ENCODE results near the gene SLC9A9.
"Not testable (repeated sequence)": the region's sequence is repeated elsewhere in the genome, so short reads cannot be mapped to it uniquely, and the experiment has no call there.

The SLC9A9 gene

DNA sequence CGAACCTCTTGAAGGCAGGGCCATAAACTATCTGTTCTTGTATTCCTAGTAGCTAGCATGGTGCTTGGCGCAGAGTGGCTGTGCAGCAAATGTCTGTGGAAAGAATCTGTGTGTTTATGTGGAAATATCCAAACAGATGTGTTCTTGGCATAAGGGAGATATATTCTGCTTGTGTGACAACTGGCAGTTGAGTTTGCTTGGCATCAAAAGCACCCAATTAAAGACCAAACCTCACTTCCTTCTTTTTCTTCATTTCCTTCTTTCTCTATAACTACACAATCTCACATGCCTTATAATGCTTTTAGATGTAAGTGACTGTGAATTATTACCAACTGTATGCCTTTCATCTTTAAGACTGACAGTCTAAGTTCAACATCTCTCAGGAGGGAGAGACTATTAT lies 296.5 kb downstream of the SLC9A9 start:
- DNase-seq (ENCODE audit: low spot score): no peak

DNA sequence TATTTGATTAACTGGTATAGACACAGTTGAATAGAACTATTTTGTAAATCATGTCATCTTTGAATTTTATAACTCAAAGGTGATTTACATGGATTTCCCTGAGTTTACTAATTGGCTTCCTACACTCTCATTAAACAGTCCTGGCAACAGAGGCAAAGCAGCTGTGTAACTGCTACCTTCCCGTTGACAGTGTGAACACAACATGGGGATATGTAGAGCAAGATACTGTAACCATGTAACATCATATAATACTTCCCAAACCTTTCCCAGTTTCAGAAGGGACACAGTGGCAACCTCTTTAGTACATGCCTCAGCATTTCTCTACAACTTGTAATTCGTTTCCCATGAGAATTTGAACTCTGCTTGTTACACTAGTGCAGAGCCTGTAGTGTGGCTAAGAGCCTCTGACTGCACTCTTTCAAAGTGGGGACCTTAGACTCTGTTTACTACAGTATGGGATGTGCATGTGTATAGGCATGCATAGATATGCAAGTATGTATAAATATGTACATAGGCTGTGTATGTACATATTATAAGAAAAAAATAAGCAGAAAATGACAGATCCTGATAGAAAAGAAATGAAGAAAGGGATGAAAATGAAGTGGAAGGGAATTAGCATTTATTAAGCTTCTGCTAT lies 299.3 kb downstream of the SLC9A9 start:
- no peak for DNase-seq (ENCODE audit: low spot score)

DNA sequence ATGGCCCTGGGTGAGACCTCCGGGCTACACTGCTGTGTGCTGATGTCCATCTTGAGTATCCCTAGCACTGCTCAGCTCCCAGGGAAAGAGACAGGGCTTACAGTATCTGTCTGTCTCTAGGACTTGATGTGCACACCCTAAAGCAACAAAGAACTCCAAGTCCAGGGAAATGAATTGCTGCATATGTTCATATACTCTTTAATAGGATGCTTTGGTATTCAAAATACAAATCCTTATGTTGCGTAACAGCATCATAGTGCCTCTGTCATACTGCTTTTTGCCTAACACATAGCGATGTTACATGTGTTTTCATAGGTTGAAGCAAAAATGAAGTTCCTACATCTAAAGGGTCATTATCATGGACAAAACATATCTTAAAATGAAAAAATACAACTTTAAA lies 299.9 kb downstream of the SLC9A9 start:
- no peak for DNase-seq (ENCODE audit: low spot score)

DNA sequence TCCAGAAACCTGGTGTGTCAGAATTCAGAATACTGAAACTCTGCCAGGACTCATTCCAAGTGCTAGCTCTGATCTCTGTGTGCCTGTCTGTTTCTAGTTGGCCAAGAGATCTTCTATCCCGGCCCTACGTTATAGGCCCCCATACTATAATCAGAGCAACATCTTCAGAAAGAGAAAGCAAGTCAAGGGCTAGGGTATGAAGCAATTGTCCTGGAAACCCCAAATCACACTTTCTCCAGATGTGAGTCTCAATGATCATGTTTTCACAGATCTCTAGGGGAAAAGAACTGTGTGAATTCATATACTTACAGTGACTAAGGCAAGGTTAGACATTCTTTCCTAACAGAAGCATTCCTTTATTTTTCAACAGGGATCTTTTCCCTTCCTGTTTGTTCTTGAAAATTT lies 309.7 kb downstream of the SLC9A9 start:
- no peak for DNase-seq (ENCODE audit: low spot score)

DNA sequence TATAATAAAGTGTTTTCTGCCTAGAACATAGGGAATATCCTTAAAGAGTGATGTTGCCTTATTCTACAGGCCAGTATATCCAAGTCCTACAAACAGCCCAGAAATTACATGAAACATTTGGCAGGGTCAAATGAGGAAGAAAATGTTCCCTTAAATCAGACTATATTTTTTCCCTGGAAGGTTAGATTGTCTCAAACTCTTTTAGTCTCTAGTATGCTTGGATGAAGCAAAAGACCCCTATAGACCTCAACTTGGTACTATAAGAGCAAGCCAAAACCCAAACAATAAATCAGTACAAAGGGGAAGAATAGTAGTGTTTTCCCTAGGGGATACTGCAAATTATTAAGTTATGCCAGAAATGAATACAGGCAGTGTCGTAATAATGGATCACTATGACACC lies 310.2 kb downstream of the SLC9A9 start:
- no peak for DNase-seq (ENCODE audit: low spot score)

DNA sequence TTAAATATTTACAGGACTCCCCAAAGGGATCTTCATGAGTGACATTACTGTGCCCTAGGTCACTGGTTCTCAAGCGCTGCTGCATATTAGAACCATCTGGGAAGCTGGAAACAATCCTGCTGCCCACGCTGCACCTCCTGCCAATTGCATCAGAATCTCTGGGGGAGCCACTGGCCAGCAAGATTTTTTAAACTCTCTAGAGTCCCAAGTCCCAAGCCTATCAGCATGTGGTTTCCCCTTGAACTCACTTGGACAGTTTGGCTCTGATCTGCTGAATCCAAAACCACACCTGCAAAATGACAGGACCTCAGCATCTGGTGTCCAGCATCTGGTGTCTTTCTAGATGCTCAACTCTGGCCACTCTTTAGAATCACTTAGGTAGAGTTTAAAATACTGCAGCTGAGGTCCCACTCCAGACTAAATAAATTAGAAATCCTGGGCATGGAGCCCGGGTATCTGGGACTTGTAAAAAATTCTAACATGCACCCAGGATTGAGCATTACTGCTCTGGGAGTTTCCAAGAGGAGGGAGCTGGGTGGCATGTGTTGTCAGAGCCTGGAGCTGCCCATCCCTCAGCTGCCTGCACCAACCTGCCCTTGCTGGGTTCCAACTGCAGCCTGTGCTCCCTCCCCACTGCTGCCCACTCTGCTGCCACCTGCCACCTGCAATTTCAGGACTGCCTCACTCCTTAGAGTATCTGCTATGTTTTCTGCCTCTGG lies 311.3 kb downstream of the SLC9A9 start:
- DNase-seq (ENCODE audit: low spot score): no peak

DNA sequence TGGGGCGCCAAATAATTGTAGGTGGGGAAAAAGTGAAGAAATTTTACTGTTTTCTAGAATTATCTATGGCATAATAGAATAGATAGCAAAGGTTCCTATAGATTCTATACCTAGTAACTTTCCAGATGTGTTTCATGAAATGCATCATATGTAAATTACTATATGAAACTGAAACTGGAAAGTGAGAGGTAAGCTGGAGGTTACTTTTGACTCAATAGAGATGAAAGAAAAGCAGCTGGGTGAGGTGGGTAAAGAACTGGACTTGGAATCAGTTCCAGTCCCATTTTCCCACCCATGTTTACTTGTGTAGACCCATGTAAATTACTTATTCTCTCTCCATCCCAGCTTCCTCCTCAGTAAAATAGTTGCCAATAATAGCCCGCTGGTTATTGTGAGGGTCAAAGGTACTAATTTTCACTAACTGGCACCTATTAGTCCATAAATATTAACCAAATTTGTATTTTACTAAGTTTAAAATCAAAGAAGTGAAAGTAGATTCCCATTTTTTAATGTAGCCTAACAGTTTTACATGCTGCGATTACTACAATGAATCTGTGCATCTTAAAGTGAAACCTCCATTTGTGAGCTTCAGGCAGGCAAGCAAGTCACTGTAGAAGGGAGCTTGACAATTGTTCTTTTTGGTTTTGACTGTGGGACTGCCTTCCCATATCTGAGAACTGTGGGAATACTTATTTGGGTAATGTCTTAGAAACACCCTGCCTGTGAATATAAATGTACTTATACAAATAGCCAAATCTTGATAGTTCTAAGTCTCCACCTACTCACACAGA lies 312.1 kb downstream of the SLC9A9 start:
- no peak for DNase-seq (ENCODE audit: low spot score)

DNA sequence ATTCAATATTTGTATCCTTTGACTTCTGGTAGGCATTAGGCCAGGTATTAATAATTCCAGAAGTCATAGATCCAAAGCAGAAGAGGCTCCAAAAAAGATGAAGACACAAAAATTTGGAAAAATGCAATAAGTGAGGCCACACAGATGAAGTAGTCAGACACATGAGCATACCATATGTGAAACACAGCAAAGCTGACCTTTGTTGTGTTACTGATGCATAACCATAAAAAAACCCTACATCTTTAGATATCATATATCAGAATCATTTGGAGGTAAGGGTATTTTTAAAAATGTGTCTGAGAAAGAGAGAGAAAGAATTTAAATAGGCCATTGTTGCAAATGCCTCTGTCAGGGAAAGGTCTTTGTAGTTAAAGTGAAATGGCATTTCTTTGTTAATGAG lies 314.9 kb downstream of the SLC9A9 start:
- DNase-seq (ENCODE audit: low spot score): no peak

DNA sequence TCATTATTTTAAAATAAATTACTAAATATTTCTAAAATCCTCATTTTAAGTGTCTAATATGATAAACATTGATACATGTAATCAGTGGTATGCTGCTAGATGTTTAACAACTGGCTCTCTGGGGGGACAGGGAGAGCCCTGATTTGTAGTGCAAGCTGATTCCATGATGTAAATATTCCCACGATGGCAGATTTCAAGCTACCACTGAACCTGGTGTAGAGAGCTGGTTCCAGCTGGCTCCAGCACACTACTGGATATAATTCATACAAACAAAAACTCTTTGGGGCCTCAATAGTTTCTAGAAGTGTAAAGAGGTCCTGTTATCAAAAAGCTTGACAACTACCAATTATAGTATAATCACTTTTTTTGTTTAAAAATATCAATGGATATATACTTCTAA lies 316.2 kb downstream of the SLC9A9 start:
- DNase-seq (ENCODE audit: low spot score): no peak

DNA sequence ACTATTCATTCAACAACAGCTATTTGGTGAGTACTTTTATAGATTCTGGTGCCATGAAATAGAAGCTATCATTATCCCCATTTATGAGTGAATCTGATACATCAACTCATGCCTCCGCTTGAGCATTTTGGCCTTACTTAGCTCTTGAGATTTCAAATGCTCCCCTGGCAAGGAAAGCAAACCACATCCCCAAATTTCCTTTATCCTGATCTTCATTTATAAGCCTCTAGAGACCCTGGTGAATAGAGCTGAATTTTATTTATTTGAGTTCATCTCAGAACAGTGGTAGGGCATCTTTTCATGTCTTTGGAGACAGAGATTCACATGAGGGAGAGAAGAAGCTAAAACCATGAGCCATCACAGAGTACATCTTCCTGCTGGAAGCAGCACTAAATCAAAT lies 317.2 kb downstream of the SLC9A9 start:
- DNase-seq (ENCODE audit: low spot score): no peak

DNA sequence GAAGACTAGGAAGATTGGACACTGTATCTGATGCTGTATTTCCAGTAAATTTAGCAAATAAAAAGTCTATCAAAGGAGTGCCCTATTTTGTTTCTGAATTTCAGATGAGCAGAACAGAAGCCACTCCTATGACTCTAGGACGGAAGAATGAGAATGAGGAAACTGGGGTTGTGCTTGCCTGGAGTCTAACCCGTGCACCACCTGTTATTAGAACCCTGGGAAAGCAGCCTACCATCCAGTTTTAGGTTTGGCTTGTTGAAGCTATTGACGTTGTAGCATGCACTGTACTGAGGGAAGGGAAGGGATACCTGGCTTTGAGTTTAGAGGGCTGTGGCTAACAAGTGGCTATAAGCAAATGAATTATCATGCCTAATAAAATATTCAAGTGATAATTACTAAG lies 318.5 kb downstream of the SLC9A9 start:
- no peak for DNase-seq (ENCODE audit: low spot score)

DNA sequence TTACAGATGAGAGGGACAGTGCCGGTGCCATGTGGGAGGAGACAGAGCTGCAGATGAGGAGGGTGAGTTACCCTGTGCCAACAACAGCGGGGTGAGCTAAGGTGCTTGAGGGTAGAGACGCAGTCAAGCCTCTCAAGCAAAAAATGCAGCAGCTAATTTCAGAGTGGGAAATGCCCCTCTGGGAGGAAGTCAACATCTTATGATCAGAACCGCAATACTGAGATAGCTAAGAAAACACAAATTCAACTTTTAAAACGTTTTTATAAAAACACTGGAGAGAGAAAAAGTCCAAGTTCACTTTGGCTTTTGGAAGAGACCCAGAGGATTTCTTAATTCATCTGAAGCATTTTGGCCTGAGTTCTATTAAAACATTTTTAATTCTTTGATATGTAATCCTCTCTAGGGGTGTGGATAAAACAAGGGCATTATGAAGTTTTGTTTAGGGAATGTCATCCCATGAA lies 319.2 kb downstream of the SLC9A9 start:
- DNase-seq (ENCODE audit: low spot score): no peak

DNA sequence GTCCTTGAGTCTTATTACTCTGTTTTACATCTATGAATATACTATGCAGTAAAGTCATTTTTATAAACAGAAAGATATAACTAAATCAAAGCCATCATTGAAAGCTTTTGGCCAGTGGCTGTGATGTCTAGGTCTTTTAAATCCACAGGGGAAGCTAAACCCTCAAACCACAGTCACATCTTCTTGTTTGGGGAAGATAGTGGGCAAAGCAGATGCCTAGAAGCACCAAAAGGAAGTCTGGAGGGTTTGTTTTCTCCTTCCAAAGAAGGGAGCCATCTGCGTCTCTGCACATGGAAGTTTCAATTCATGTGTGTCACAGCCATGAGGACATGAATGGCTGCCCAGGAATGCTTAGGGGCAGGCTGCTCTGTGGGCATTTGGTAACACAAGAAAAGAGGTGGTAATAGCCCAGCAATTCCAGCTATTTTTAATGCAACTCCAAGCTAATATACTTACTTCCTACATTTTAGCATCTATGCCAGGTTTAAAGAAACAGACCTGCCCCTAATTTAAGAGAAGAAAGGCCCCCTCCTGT lies 322.2 kb downstream of the SLC9A9 start:
- no peak for DNase-seq (ENCODE audit: low spot score)

DNA sequence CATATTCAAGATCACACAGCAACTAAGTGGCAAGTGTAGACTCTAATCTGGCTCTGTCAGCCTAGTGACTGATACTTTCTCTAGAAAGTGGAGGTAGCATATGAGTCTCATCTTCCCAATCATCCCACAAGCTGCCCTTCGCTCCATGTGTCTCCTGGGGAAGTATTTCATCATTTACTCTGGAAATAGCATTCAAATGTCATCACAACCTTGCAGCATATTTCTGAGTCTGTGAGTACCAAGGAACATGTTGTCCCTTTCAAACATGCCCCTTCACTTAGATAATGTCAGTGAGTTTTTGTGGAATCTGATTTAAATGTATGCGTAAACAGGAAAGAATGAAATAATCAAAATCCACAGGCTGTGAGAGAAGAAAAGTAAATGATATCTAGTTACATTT lies 322.9 kb downstream of the SLC9A9 start:
- no peak for DNase-seq (ENCODE audit: low spot score)

DNA sequence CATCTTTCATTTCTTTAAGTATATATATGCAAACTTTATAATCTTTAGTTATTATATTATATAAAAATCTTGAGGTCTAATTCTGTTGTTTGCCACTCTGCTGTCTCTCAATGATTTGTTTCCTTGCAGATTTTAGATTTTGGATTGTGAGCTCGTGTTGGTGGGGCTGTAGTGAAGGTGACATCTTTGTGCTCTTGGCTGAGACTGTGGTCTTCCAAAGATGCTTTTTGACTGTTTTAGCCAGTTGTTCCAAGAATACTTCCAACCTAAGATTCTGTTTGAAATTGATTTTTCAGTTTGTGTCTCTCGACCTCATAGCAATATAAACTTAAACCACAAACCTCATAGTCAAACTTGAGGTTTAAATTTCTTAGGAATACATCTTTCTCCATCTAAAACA lies 326.5 kb downstream of the SLC9A9 start:
- no peak for DNase-seq (ENCODE audit: low spot score)

DNA sequence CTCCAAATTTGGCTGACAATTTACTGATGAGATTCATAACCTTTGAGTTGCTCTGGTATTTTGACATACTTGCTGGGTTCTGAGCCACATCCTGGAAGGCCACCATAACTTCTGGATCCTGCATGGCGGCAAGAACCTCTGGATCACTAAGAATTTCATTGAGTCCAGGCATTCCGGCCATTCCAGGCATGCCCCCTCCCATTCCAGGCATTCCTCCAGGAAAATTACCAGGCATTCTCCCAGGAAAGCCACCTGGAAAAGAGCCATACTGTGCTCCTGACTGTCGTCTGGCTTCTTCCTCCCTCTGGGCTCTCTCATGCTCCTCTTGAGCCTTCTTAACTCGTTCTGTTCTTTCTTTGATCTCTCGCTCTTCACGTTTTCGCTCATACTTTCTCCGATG lies 331.1 kb downstream of the SLC9A9 start:
- DNase-seq (ENCODE audit: low spot score): not testable (repeated sequence)

DNA sequence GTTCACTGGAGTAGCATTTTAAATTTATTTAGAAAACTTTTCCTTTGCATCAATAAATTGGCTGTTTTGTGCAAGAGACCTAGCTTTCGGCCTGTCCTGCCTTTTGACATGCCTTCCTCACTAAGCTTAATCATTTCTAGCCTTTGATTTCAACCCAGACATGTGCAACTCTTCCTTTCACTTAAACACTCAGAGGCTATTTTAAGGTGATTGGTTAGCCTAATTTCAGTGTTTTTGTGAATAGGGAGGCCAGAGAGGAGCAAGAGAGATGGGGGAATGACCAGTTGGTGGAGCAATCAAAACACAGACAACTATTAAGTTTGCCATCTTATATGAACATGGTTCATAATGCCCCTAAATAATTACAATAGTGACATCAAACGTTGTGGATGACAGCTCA lies 333.4 kb downstream of the SLC9A9 start:
- DNase-seq (ENCODE audit: low spot score): no peak

DNA sequence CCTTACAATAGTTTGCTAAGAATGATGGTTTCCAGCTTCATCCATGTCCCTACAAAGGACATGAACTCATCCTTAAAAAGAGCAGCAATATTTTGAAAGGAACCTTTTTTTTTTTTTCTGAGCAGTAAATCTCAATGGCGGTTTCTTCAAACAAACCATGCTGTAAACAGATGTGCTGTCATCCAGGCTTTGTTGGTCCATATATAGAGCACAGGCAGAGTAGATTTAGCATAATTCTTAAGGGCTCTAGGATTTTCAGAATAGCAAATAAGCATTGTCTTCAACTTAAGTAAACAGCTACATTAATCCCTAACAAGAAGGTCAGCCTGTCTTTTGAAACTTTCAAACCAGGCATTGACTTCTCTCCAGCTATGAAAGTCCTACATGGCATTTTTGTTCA lies 334.2 kb downstream of the SLC9A9 start:
- no peak for DNase-seq (ENCODE audit: low spot score)

DNA sequence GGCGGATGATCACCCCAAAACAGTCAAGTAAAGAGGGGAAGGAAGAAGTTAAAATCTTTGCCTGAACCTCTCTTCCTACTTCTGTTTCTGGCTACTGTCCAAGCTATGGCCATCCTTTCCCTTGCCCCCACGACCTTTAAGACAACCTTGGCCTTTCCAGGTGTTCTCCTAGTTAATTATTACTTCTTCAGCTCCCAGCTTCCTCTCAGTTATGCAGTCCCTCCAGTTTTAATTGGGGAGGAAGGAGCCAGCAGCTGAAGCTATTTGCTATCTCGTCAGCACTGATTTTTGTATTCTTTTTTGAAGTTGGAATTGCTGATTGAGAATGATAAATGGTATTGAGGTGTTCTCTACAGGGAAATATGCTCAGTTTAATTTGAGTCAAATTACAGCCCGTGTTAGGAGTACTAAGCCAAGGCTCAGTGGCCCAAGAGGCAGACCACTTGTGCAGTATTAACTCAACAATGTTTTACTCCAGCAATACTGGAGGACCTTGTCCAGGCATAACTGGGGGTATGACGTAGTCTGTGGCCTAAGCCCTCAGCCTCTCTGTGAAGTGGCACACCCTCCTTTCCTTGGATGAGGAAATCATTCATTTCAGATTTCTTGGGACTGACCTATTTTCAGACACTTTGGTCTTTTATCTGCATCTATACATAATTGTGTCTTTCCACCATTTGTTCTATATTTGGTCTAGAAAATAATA lies 336.9 kb downstream of the SLC9A9 start:
- DNase-seq (ENCODE audit: low spot score): no peak

DNA sequence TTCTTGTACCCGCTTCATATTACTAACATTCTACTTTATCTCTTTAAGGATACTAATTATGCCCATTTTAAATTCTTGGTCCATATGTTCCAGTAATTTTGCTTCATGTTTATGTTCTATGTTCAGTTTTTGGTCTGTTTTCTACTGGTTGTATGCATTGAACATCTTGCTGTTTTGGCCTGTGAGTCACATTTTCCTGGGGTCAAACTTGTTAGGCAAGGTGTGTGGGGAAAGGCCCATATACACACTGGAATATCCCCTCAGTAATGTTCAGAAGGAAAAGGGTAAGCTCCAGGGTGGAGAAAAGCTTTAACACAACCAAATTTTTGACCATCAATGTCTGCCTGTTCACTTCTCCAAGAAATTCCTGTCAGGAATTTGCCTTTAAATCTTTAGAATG lies 337.7 kb downstream of the SLC9A9 start:
- no peak for DNase-seq (ENCODE audit: low spot score)

DNA sequence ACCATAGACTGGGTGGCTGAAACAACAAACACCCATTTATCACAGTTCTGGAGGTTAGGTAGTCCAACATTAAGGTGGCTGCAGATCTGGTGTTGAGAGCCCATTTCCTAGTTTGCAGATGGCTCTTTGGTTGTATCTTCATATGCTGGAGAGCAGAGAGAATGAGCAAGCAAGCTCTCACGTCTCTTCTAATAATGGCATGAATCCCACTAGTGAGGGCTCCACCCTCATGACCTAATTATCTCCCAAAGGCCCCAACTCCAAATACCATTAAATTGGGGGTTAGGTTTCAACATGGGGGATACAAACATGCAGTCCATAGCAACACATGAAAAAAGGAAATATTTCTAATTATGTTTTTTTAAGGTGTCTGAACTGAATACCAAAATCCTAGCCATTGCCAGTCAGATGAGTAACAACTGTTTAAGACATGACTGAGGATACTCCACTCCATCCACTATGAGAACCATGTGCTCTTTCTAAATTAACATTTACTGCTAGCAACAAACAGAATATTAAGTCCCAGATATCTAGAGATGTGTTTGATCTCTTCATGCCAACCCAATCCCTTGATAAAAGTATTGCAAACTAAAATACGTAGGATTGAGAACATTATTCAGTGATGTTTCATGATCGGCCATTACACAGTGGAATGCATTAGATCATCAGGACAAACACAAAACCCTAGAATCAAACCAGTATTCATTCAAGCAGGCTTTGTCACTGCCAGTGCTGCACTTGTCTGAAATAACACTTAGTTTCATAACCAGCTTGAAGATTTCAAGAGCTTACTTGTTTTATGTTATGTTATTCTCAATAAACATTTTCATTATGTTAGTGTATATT lies 340.3 kb downstream of the SLC9A9 start:
- no peak for DNase-seq (ENCODE audit: low spot score)

Data from hematopoietic multipotent progenitor cell treated with erythropoietin and hydrocortisone succinate and interleukin-3 and kit ligand, for 17 days (in vitro differentiated cells).